ACHN (cell line): ENCODE data around the gene PEX10.

Source experiments
- DNase-seq: peaks from one replicate; pipeline ENCODE4 v3.0.0-alpha.2; 2015
- in situ Hi-C: cut with HindIII; loops from 2 replicates; pipeline ENCODE4 v1.10.0; 2017; ENCODE audit warnings: low sequenced_read_pairs, low pct_ligation_motif_present, low pct_unique_long_range_greater_than_20kb

Gene PEX10

GRCh38 chr1:2411801-2412394 lies 466 bp downstream of the PEX10 start:
- in situ Hi-C loops, result loop anchor here (25.0 kb wide), 1 partner anchor 100 kb away; no protein-coding TSS in a partner anchor
- DNase-seq, result no peak

DNA sequence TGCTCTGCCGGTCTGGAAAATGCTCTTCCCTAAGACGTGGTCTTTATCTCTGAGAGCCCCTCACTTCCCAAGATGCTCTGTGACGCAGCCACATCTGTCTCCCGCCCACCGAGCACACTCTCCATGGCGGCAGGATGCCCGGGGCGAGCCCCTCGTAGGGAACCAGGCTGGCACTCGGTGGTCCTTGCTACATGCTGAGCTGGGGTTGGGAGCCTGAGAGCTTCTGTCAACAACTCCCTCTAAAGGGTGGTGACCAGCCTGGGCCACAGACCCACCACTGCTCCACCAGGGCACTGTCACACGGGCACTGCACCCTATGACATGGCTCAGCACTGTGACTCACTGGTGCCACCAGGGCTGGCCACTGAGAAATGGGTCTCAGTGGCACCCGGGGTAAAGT lies 2.6 kb downstream of the PEX10 start:
- in situ Hi-C loops, result loop anchor here (25.0 kb wide), 1 partner anchor 103 kb away; no protein-coding TSS in a partner anchor
- no peak for DNase-seq

DNA sequence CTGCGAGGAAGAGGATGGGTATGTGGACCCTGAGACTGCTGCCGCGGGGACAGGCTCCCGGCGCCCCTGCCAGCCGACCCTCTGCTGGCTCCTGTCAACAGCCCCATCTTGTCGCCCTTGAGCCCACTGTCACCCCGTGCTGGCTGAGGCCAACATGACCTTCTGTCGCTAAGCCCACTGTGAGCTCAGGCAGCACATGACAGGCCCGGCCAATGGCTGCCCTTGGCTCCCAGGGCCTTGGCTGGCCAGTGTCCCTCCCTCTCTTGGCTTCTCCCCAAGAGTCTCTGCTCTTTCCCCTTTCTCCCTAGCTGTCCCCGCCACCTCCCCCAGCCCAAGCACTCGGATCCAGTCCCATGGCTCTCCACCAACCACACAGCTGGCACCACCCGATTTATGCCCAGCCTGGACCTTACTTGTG lies 3.5 kb downstream of the PEX10 start:
- in situ Hi-C loops, result loop anchor here (25.0 kb wide), 1 partner anchor 103 kb away; no protein-coding TSS in a partner anchor

GRCh38 chr1:2408456-2408855 lies 3.9 kb downstream of the PEX10 start:
- DNase-seq, result no peak
- in situ Hi-C loops, result loop anchor here (25.0 kb wide), 1 partner anchor 104 kb away; no protein-coding TSS in a partner anchor

More for the DNA sequence above, 3.5 kb downstream of the PEX10 start:
- no peak for DNase-seq

- no peak for DNase-seq
- in situ Hi-C loops, result loop anchor here (25.0 kb wide), 1 partner anchor 104 kb away; no protein-coding TSS in a partner anchor
Measured at GRCh38 chr1:2407991-2408275, 4.4 kb downstream of the PEX10 start.

GRCh38 chr1:2407166-2407990 lies 5.0 kb downstream of the PEX10 start:
- no peak for DNase-seq
- in situ Hi-C loops, result loop anchor here (25.0 kb wide), 1 partner anchor 105 kb away; no protein-coding TSS in a partner anchor

GRCh38 chr1:2406451-2407041 lies 5.8 kb downstream of the PEX10 start:
- in situ Hi-C loops, result loop anchor here (25.0 kb wide), 1 partner anchor 106 kb away; no protein-coding TSS in a partner anchor

GRCh38 chr1:2405588-2406295 lies 6.6 kb downstream of the PEX10 start:
- in situ Hi-C loops, result loop anchor here (25.0 kb wide), 1 partner anchor 107 kb away; no protein-coding TSS in a partner anchor
- DNase-seq, result no peak

More at GRCh38 chr1:2406451-2407041, 5.8 kb downstream of the PEX10 start:
- DNase-seq, result no peak

DNA sequence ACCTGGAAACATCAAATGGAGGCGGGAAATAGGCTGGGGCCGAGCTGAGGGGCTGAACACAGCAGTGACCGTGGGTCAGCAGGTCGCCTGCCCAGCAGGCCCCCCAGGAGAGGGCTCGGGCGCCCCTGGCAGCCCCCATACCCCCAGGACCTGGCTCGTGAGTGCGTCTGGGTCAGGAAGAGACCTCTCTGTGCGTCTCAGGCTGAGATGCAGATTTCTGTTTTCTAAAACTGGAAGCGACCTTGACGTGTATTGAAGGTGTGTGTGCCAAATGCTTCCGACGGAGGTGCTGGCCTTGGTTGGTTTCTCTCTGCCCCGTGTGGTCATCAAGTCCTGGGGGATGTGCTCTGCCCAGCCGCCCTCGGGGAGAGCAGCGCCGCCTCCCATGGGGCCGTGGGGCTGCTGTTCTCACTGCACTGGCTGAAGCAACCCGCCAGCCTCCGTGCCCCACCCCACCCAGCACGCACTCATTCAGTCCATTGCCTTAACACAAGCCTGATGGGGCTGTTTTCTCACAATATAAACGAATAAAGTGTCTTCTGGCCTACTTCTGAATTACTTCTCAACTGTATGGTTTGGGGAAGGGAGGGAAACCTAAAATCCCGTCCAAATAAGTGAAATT lies 7.4 kb downstream of the PEX10 start:
- DNase-seq, result no peak
- in situ Hi-C loops, result loop anchor here (25.0 kb wide), 1 partner anchor 107 kb away; no protein-coding TSS in a partner anchor

DNA sequence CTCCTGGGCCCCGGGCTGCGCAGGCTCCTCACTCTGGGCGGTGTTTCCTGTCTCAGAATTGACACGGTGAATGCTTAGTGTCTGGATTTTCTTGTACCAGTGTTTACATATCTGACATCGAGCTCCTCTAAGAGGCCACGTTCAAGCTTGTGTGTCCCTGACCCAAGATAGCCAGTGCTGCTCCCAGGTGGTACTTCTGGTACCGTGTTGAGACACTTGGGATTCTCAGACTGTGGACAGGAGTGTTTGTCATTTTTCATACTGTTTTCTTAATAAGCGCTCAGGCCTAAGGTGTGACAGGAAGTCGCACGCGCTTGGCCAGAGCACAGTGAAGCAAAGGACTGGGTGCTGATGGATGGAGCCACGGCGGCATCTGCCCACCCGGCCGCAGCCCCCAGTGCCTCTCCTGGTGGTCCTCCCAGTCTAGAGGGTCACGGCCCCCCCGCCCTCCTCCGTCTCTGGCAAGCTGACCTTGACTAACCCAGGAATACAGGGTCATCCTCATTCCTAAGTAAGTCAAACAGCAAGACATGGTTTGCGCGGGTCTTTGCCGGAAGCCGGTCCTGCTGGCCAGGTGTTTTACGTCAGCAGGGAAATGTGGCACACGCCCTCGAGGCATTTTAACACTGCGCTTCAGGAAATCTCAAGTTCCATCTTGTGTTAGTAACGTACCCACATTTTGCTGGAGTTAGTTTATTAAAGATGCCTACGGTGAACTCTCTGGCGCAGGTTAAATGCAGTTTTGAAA lies 8.0 kb downstream of the PEX10 start:
- DNase-seq, result no peak
- in situ Hi-C loops, result loop anchor here (25.0 kb wide), 1 partner anchor 108 kb away; no protein-coding TSS in a partner anchor

DNA sequence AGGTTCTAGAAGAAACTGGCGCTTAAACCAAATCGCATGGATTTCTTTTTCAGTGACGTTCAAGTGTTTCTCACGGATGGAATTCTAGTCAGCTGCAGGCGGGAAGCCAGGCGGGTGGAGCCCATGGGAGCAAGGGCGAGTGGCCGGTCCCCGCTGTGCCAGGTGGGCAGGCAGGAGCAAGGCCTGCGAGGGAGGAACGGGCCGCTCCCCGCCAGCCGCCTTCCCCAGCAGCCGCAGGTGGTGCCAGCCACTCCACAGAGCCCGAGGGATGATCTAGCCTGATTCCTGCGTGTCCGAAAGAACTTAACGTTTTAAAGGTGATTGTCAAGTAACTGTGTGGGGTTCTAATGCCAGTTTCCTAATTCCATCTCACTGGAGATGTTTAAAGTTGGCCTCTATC lies 9.1 kb downstream of the PEX10 start:
- in situ Hi-C loops, result loop anchor here (25.0 kb wide), 1 partner anchor 109 kb away; no protein-coding TSS in a partner anchor
- no peak for DNase-seq

DNA sequence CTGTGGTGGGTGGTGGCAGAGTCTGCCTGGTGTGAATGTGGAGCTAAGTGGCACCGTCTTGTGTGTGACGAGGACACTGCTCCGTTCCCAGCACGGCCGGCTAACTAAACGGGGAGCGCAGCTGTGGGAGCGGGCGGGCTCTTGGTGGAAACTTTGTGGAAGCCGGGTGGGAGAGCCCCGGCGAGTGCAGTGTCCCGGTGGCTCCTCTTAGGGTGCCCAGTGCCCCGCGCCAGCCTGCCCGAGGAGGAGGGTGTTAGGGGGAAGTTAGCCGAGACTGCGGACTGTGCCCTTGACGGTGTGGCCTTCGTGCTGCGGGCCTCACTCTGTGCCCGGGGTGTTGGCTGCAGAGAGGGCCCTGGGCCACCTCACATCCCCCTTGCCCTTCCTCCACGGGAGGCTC lies 9.9 kb downstream of the PEX10 start:
- in situ Hi-C loops, result loop anchor here (25.0 kb wide), 1 partner anchor 110 kb away; no protein-coding TSS in a partner anchor
- DNase-seq, result no peak

DNA sequence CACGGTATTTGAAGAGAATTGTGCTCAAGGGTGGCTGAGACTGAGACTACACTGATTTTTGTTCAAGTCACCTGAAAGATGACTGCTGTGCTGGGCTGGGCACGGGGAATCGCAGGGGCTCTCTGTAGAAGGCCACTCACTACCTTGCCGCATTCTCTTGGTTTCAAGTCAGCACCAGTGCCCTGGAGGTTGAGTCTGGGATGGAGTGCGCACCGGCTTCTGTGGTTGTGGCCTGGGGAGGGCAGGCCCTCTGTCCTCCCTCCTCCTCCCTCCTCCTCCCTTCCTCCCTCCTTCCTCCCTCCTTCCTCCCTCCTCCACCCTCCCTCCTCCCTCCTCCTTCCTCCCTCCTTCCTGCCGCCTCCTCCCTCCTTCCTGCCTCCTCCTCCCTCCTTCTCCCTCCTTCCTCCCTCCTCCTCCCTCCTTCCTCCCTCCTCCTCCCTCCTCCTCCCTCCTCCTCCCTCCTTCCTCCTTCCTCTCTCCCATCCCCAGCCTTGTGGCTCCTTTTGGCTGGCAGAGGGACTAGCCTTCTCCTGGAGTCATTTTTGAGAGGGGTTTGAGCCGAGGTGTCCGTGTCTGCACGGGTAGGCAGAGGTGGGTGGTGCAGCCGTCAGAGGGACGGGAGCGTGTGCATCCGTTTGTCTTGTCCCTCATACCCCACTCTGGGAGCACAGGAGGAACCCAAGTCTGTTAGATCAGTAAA lies 11.3 kb downstream of the PEX10 start:
- DNase-seq, result no peak
- in situ Hi-C loops, result loop anchor here (25.0 kb wide), 1 partner anchor 111 kb away; no protein-coding TSS in a partner anchor

- DNase-seq, result no peak
- in situ Hi-C loops, result loop anchor here (25.0 kb wide), 1 partner anchor 112 kb away; no protein-coding TSS in a partner anchor
Measured at GRCh38 chr1:2400576-2400909, 11.8 kb downstream of the PEX10 start.

- no peak for DNase-seq
- in situ Hi-C loops, result loop anchor here (25.0 kb wide), 2 partner anchors 112 to 188 kb away; no protein-coding TSS in a partner anchor
Measured at GRCh38 chr1:2399890-2400575, 12.3 kb downstream of the PEX10 start.

DNA sequence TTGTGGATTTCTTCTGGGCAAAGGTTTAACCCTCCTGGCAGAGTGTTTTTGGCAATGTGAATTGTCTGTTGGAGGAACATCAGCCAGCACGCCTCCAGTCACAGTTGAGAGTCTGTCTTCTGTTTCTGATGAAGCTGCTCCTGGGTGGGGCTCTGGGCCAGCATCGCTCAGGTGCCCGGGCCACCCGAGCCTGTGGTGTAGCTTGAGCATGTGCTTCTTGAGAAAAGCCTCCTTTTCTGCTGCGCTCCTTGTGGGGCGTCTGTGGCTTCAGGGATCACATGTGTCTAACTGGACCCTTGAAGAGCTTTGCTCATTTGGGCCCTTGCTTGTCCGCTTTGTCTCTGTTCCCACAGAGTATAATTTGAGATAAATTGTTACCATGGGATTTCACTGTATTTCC lies 13.5 kb downstream of the PEX10 start:
- in situ Hi-C loops, result loop anchor here (25.0 kb wide), 1 partner anchor 187 kb away; no protein-coding TSS in a partner anchor
- no peak for DNase-seq
